Prostate gland (tissue), 2 donors: Measurements from ENCODE around the gene CACNA1F. TPM values are rescaled to one million over a fixed set of nuclear protein-coding genes. Genes with fewer than 3 reads are reported as not detected.

Experiments used
- DNase-seq: peaks from one replicate; pipeline ENCODE4 v3.0.0-alpha.2; 2019; ENCODE audit warnings: low spot score
- H3K27ac ChIP-seq, 2 donors: fragments of 200-600 bp; sonication (generic); 2 replicates each; pipeline ENCODE4 v1.5.1; 2017 to 2019
- H3K27me3 ChIP-seq: fragments of 200-600 bp; sonication (generic); replicated peaks from 2 replicates; pipeline ENCODE4 v1.5.1; 2019; ENCODE audit not compliant: insufficient read depth
- H3K36me3 ChIP-seq, 2 donors: fragments of 200-600 bp; sonication (generic); 1 replicate in 1 of 2; 2 replicates in 1 of 2; pipeline versions ENCODE4 v1.5.1 to v1.8.1; 2017 to 2019
- H3K4me1 ChIP-seq: fragments of 200-600 bp; sonication (generic); replicated peaks from 2 replicates; pipeline ENCODE4 v1.5.1; 2019
- H3K4me3 ChIP-seq, 2 donors: fragments of 200-600 bp; sonication (generic); 2 replicates each; pipeline ENCODE4 v1.5.1; 2017 to 2019
- H3K9me3 ChIP-seq: fragments of 200-600 bp; sonication (generic); 2 replicates; pipeline ENCODE4 v1.5.1; 2017
- POLR2A ChIP-seq: fragments of 450-650 bp; IDR thresholded peaks from one replicate; pipeline ENCODE4 v1.6.1; 2016; ENCODE audit warnings: antibody characterized with exemption, mild to moderate bottlenecking
- POLR2AphosphoS5 ChIP-seq: sonication (generic); formaldehyde crosslinking; IDR thresholded peaks from one replicate; pipeline ENCODE4 v1.6.1; 2017; ENCODE audit warnings: antibody characterized with exemption
- WGBS: methylation state at CpG from one replicate; pipeline ENCODE4 v1.1.5; 2018; 5-methylcytosine and 5-hydroxymethylcytosine counted together
- intact Hi-C: fragments of 100-400 bp; cut with DNase I; formaldehyde crosslinking; loops from one replicate; pipeline ENCODE4 v1.14.2; 2022
- total RNA-seq, 2 donors: library from RNA; depleted of rRNA; stranded (reverse); fragments of >200 nt; gene quantifications; one replicate each; pipeline ENCODE4 v1.1.0, GENCODE V29; 2016
- TF ChIP-seq, protein P1 (sequence below), 4 experiments: fragments of 200-600 bp in 2 of 4; fragments of 450-650 bp in 2 of 4; sonication (generic) in 2 of 4; IDR thresholded peaks; 1 replicate in 3 of 4; 2 replicates in 1 of 4; pipeline ENCODE4 v1.5.1; 2016 to 2019; ENCODE audit warnings: antibody characterized with exemption in 4 of 4, mild to moderate bottlenecking in 2 of 4, moderate library complexity in 2 of 4

CACNA1F gene
- under 1 TPM in 1 of 2 donors, not detected in 1; 0.17 TPM for total RNA-seq

- no peaks in the 10 kb centered on the region for H3K9me3 ChIP-seq
- intact Hi-C loops, result no loop called here
- no peak within 1 kb of the TSS for H3K4me3 ChIP-seq
- TF ChIP-seq POLR2AphosphoS5 (no peak), POLR2A (no peak)
- TF ChIP-seq, protein P1, sequence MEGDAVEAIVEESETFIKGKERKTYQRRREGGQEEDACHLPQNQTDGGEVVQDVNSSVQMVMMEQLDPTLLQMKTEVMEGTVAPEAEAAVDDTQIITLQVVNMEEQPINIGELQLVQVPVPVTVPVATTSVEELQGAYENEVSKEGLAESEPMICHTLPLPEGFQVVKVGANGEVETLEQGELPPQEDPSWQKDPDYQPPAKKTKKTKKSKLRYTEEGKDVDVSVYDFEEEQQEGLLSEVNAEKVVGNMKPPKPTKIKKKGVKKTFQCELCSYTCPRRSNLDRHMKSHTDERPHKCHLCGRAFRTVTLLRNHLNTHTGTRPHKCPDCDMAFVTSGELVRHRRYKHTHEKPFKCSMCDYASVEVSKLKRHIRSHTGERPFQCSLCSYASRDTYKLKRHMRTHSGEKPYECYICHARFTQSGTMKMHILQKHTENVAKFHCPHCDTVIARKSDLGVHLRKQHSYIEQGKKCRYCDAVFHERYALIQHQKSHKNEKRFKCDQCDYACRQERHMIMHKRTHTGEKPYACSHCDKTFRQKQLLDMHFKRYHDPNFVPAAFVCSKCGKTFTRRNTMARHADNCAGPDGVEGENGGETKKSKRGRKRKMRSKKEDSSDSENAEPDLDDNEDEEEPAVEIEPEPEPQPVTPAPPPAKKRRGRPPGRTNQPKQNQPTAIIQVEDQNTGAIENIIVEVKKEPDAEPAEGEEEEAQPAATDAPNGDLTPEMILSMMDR (IDR thresholded peaks at IDR 0.05), result no peak
- H3K36me3 ChIP-seq, result no peaks in the 10 kb centered on the region
- no peak within 1 kb of the TSS for H3K27ac ChIP-seq
- no peak for DNase-seq
- no peaks in the 10 kb centered on the region for H3K4me1 ChIP-seq
- 81% methylated on average over 9 of the region's 9 CpGs for WGBS
- H3K27me3 ChIP-seq, result no peaks in the 10 kb centered on the region
These were observed at the start of gene CACNA1F for GRCh38 chrX:49233176-49233575. TSS of gene CACNA1F (minus strand) at chrX:49233340. CDS start at chrX:49233309, 31 bp downstream.

- TF ChIP-seq POLR2A (no peak), POLR2AphosphoS5 (peak; percentile 11)
- TF ChIP-seq, protein P1 (IDR thresholded peaks at IDR 0.05), result peak in 1 of 4 experiments; percentile 29
- Histone ChIP-seq H3K4me1 (no peaks in the 10 kb centered on the region), H3K27ac (no peak overlapping the region), H3K9me3 (no peaks in the 10 kb centered on the region), H3K4me3 (no peak overlapping the region), H3K27me3 (no peaks in the 10 kb centered on the region), H3K36me3 (no peaks in the 10 kb centered on the region)
- intact Hi-C loops, result loop anchor here (10.0 kb wide), 2 partner anchors 472 to 562 kb away; no protein-coding TSS in a partner anchor
- no peak for DNase-seq
- WGBS, result 26% methylated on average over 11 of the region's 11 CpGs
These were observed 49.5 kb upstream of the CACNA1F start for GRCh38 chrX:49282647-49283011.

- Histone ChIP-seq H3K27ac (no peak overlapping the region), H3K36me3 (no peaks in the 10 kb centered on the region), H3K4me1 (no peaks in the 10 kb centered on the region), H3K9me3 (no peaks in the 10 kb centered on the region), H3K4me3 (no peak overlapping the region), H3K27me3 (no peaks in the 10 kb centered on the region)
- DNase-seq, result no peak
- TF ChIP-seq, protein P1 (IDR thresholded peaks at IDR 0.05), result no peak
- no peak for TF ChIP-seq POLR2AphosphoS5
- no peak for TF ChIP-seq POLR2A
- intact Hi-C loops, result no loop called here
- 82% methylated on average over 3 of the region's 3 CpGs for WGBS
These were observed 44.9 kb upstream of the CACNA1F start for GRCh38 chrX:49278081-49278480.

DNA sequence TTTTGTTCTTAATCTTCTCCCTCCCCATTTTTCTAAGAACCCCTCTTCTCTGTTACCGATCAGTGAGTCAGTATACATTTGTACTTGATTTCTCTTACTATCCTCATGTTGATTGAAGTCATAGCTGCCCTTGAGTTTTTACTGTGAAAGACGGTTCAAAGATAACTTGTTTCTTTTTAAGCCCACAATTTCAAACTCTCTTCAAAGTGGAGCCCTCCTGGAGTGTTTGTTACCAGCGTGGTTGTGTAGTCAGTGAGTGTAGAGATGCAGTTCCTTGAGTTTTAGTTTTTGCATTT lies 44.3 kb upstream of the CACNA1F start:
- Histone ChIP-seq H3K4me1 (no peaks in the 10 kb centered on the region), H3K27me3 (no peaks in the 10 kb centered on the region), H3K9me3 (no peaks in the 10 kb centered on the region), H3K27ac (no peak overlapping the region), H3K36me3 (no peaks in the 10 kb centered on the region), H3K4me3 (no peak overlapping the region)
- DNase-seq, result no peak
- intact Hi-C loops, result no loop called here
- TF ChIP-seq POLR2A, result no peak
- no peak for TF ChIP-seq POLR2AphosphoS5
- TF ChIP-seq, protein P1 (IDR thresholded peaks at IDR 0.05), result no peak
- 73% methylated on average over 3 of the region's 3 CpGs for WGBS

GRCh38 chrX:49276671-49277534 lies 43.8 kb upstream of the CACNA1F start:
- no peak for DNase-seq
- Histone ChIP-seq H3K4me3 (no peak overlapping the region), H3K27me3 (no peaks in the 10 kb centered on the region), H3K4me1 (no peaks in the 10 kb centered on the region), H3K36me3 (no peaks in the 10 kb centered on the region), H3K9me3 (no peaks in the 10 kb centered on the region), H3K27ac (no peak overlapping the region)
- intact Hi-C loops, result no loop called here
- TF ChIP-seq POLR2A (no peak), POLR2AphosphoS5 (no peak)
- TF ChIP-seq, protein P1 (IDR thresholded peaks at IDR 0.05), result no peak
- WGBS, result 64% methylated on average over 11 of the region's 19 CpGs
